Naive thymus-derived CD4-positive, alpha-beta T cell (primary cell): ENCODE data around the gene AXIN1. TPM values are rescaled to one million over a fixed set of nuclear protein-coding genes. Genes with fewer than 3 reads are reported as not detected.
"Not testable (repeated sequence)": the region's sequence is repeated elsewhere in the genome, so short reads cannot be mapped to it uniquely, and the experiment has no call there.

Experiments used
- ATAC-seq: fragments of 150-1000 bp; cut with Tn5 transposase; 2 replicates; pipeline ENCODE4 v1.10.0; 2021; ENCODE audit warnings: mild to moderate bottlenecking, moderate library complexity
- CTCF ChIA-PET: fragments of 350-600 bp; sonication (Branson Sonifier 250); formaldehyde crosslinking; loops from one replicate; lab custom pipeline; 2021; ENCODE audit warnings: antibody characterized with exemption; lab: Charles Lee
- POLR2A ChIA-PET: fragments of 350-600 bp; sonication (Branson Sonifier 250); formaldehyde crosslinking; loops from one replicate; lab custom pipeline; 2021; ENCODE audit warnings: antibody characterized with exemption, inconsistent platforms; lab: Charles Lee
- DNase-seq, 9 donors: peaks; one replicate each; pipeline versions ENCODE4 v3.0.0 to v3.0.0-alpha.2; 2020 to 2022; ENCODE audit warnings: mixed read lengths in 1 of 9
- H3K27ac ChIP-seq: one replicate; pipeline ENCODE4 v1.7.0; 2013; ENCODE audit warnings: mild to moderate bottlenecking, low read depth, low read length, moderate library complexity
- H3K27me3 ChIP-seq, 2 donors: one replicate each; pipeline ENCODE4 v1.7.0; 2013; ENCODE audit warnings: low read length in 2 of 2, mild to moderate bottlenecking in 2 of 2, moderate library complexity in 2 of 2; ENCODE audit not compliant: control insufficient read depth in 2 of 2, insufficient read depth in 2 of 2
- H3K36me3 ChIP-seq, 3 experiments: 1 replicate in 2 of 3; 2 replicates in 1 of 3; pipeline ENCODE4 v1.7.0; 2013; ENCODE audit warnings: low read length in 3 of 3, mild to moderate bottlenecking in 3 of 3, moderate library complexity in 1 of 3; ENCODE audit not compliant: insufficient read depth in 3 of 3, control insufficient read depth in 2 of 3
- H3K4me1 ChIP-seq, 2 donors: one replicate each; pipeline ENCODE4 v1.7.0; 2013; ENCODE audit warnings: low read length in 2 of 2, mild to moderate bottlenecking in 2 of 2, moderate library complexity in 1 of 2; ENCODE audit not compliant: control insufficient read depth in 2 of 2, insufficient read depth in 2 of 2
- H3K4me3 ChIP-seq: 2 replicates; pipeline ENCODE4 v1.7.0; 2013; ENCODE audit warnings: mild to moderate bottlenecking, low read length
- H3K9me3 ChIP-seq, 3 experiments: 1 replicate in 2 of 3; 2 replicates in 1 of 3; pipeline ENCODE4 v1.7.0; 2013; ENCODE audit warnings: low read length in 3 of 3; ENCODE audit not compliant: control insufficient read depth in 2 of 3
- H3K27ac Mint-ChIP-seq, 9 donors: one replicate each; pipeline ENCODE4 v1.8.0; 2020 to 2022; ENCODE audit warnings: mixed read lengths in 9 of 9, mild to moderate bottlenecking in 8 of 9, moderate library complexity in 5 of 9, inconsistent platforms in 2 of 9
- H3K27me3 Mint-ChIP-seq, 5 donors: one replicate each; pipeline ENCODE4 v1.8.0; 2021 to 2022; ENCODE audit warnings: mixed read lengths in 5 of 5, mild to moderate bottlenecking in 1 of 5
- H3K36me3 Mint-ChIP-seq, 5 donors: one replicate each; pipeline ENCODE4 v1.8.0; 2020 to 2022; ENCODE audit warnings: mixed read lengths in 5 of 5, mild to moderate bottlenecking in 3 of 5, inconsistent platforms in 1 of 5
- H3K4me1 Mint-ChIP-seq, 7 donors: one replicate each; pipeline ENCODE4 v1.8.0; 2020 to 2022; ENCODE audit warnings: mixed read lengths in 7 of 7, mild to moderate bottlenecking in 3 of 7, inconsistent platforms in 1 of 7
- H3K4me3 Mint-ChIP-seq, 10 donors: one replicate each; pipeline ENCODE4 v1.8.0; 2020 to 2022; ENCODE audit warnings: mild to moderate bottlenecking in 10 of 10, mixed read lengths in 10 of 10, moderate library complexity in 6 of 10, inconsistent platforms in 2 of 10
- H3K9me3 Mint-ChIP-seq, 11 donors: one replicate each; pipeline ENCODE4 v1.8.0; 2020 to 2022; ENCODE audit warnings: mixed read lengths in 11 of 11, mild to moderate bottlenecking in 4 of 11, inconsistent platforms in 1 of 11, moderate library complexity in 1 of 11
- intact Hi-C, 2 donors: fragments of 100-400 bp; cut with micrococcal nuclease; formaldehyde crosslinking; loops; one replicate each; pipeline ENCODE4 v1.15.1; 2023
- polyA plus RNA-seq, 2 donors: library from polyadenylated mRNA; unstranded; fragments of 300-500 nt; fragmentation: Illumina TruSeq; gene quantifications; one replicate each; pipeline ENCODE4 v1.2.3, GENCODE V29; 2021
- total RNA-seq, 6 experiments: library from RNA in 5 of 6; stranded (reverse) in 5 of 6; gene quantifications; 1 replicate in 5 of 6; 2 replicates in 1 of 6; pipeline ENCODE4 v1.2.3 and lab custom pipeline; 2021 to 2026

The AXIN1 gene
- total and polyA plus RNA-seq, 7 experiments from 2014 or later = 1.2 to 45.9 (median 36.2) TPM

DNA sequence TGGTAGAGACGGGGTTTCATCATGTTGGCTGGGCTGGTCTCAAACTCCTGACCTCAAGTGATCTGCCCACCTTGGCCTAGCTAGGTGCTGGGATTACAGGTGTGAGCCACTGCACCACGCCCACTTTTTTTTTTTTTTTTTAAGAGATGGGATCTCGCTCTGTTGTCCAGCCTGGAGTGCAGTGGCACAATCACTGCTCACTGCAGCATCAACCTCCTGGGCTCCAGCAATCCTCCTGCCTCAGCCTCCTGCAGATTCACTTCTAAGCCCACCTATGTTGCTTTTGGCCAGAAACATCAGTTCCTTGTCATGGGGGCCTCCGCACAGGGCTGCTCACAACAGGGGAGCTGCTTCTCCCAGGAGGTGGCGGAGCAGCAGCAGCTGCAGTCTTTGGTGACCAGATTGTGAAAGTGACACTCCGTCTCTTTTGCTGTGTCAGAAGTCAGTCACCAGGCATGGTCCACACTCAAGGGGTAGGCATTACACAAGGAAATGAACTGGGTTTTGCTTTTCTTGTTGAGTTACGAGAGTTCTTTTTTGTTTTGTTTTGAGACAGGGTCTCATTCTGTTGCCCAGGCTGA lies 40.0 kb upstream of the AXIN1 start:
- Histone ChIP-seq H3K9me3 (no peaks in the 10 kb centered on the region), H3K4me1 (peaks cover 4 to 6% of the 10 kb centered on the region in 2 donors), H3K36me3 (no peaks in the 10 kb centered on the region), H3K4me3 (no peak overlapping the region), H3K27me3 (no peaks in the 10 kb centered on the region), H3K27ac (no peak overlapping the region)
- ATAC-seq = peak; percentile 70
- DNase-seq = no peak
- Mint-ChIP-seq H3K4me3 (no peak overlapping the region), H3K9me3 (peaks cover 0 to 4% (median 0%) of the 10 kb centered on the region in 11 donors), H3K27ac (peak overlapping the region in 4 of 9 donors; percentile 33 to 81 (median 70)), H3K36me3 (peaks cover 0 to 4% (median 0%) of the 10 kb centered on the region in 5 donors), H3K27me3 (peaks cover 0 to 12% (median 0%) of the 10 kb centered on the region in 5 donors), H3K4me1 (peaks cover 6 to 28% (median 11%) of the 10 kb centered on the region in 7 donors)
- POLR2A ChIA-PET = interaction anchor here (2.0 to 10.9 kb wide), 2 partner anchors 9 to 10 kb away, joined by 11 to 120 read pairs; partner anchors contain the start of genes DECR2 and PGAP6
- CTCF ChIA-PET = interaction anchor here (0.7 to 1.8 kb wide), 4 partner anchors 8 to 94 kb away, joined by 3 to 6 read pairs (median 3); partner anchors contain the start of gene DECR2
- intact Hi-C loops = loop anchor here in 1 of 2 donors (1.0 kb wide), 2 partner anchors 9 to 103 kb away; partner anchors contain the start of gene DECR2

- H3K4me1 Mint-ChIP-seq = peaks cover 6 to 28% (median 12%) of the 10 kb centered on the region in 7 donors
- Histone ChIP-seq H3K4me1 (peaks cover 4 to 6% of the 10 kb centered on the region in 2 donors), H3K9me3 (no peaks in the 10 kb centered on the region), H3K4me3 (no peak overlapping the region), H3K27me3 (no peaks in the 10 kb centered on the region), H3K27ac (no peak overlapping the region), H3K36me3 (no peaks in the 10 kb centered on the region)
- peaks cover 0 to 12% (median 0%) of the 10 kb centered on the region in 5 donors for H3K27me3 Mint-ChIP-seq
- no peak overlapping the region for H3K4me3 Mint-ChIP-seq
- peaks cover 0 to 4% (median 0%) of the 10 kb centered on the region in 11 donors for H3K9me3 Mint-ChIP-seq
- DNase-seq (peak; percentile 47 to 71 (median 67)), ATAC-seq (peak; percentile 92)
- POLR2A ChIA-PET = interaction anchor here (0.7 to 10.9 kb wide), 3 partner anchors 9 to 314 kb away, joined by 3 to 120 read pairs (median 11); partner anchors contain the start of genes DECR2 and PGAP6
- CTCF ChIA-PET = interaction anchor here (0.8 to 1.8 kb wide), 3 partner anchors 9 to 94 kb away, joined by 3 to 6 read pairs (median 3); partner anchors contain the start of gene DECR2
- H3K27ac Mint-ChIP-seq = peak overlapping the region in 5 of 9 donors; percentile 33 to 81 (median 71)
- peaks cover 0 to 4% (median 0%) of the 10 kb centered on the region in 5 donors for H3K36me3 Mint-ChIP-seq
- intact Hi-C loops = loop anchor here in 1 of 2 donors (1.0 to 2.0 kb wide), 3 partner anchors 9 to 103 kb away; partner anchors contain the start of gene DECR2
Observed at GRCh38 chr16:391885-392335, 39.4 kb upstream of the AXIN1 start.

GRCh38 chr16:389352-389751 lies 36.8 kb upstream of the AXIN1 start:
- Mint-ChIP-seq H3K4me3 (no peak overlapping the region), H3K27ac (no peak overlapping the region), H3K4me1 (peaks cover 0 to 18% (median 5%) of the 10 kb centered on the region in 7 donors), H3K36me3 (peaks cover 0 to 4% (median 0%) of the 10 kb centered on the region in 5 donors), H3K9me3 (peaks cover 0 to 4% (median 0%) of the 10 kb centered on the region in 11 donors), H3K27me3 (no peaks in the 10 kb centered on the region)
- no peaks in the 10 kb centered on the region for H3K9me3 ChIP-seq
- ChIA-PET POLR2A (interaction anchor here (1.2 kb wide), 1 partner anchor 12 kb away, joined by 7 read pairs; the partner anchor contains the start of gene DECR2), CTCF (interaction anchor here (1.3 kb wide), 1 partner anchor 336 kb away, joined by 3 read pairs; no protein-coding TSS in a partner anchor)
- H3K27ac ChIP-seq = no peak overlapping the region
- peaks cover 0 to 4% of the 10 kb centered on the region in 2 donors for H3K4me1 ChIP-seq
- no peak for ATAC-seq
- intact Hi-C loops = loop anchor here in 1 of 2 donors (10.0 kb wide), 1 partner anchor 95 kb away; no protein-coding TSS in a partner anchor
- no peak overlapping the region for H3K4me3 ChIP-seq
- H3K27me3 ChIP-seq = no peaks in the 10 kb centered on the region
- no peaks in the 10 kb centered on the region for H3K36me3 ChIP-seq
- no peak for DNase-seq

GRCh38 chr16:387761-388666 lies 35.5 kb upstream of the AXIN1 start:
- H3K4me1 ChIP-seq = peaks cover 11 to 12% of the 10 kb centered on the region in 2 donors
- not testable (repeated sequence) for H3K9me3 Mint-ChIP-seq, H3K27me3 Mint-ChIP-seq, DNase-seq, H3K36me3 Mint-ChIP-seq, H3K4me3 Mint-ChIP-seq, H3K27me3 ChIP-seq, H3K36me3 ChIP-seq, ATAC-seq, H3K9me3 ChIP-seq, H3K4me3 ChIP-seq, H3K27ac ChIP-seq
- Mint-ChIP-seq H3K4me1 (peaks cover 6 to 24% (median 13%) of the 10 kb centered on the region in 7 donors), H3K27ac (peak overlapping the region in 2 of 9 donors; percentile 13 to 33)
- POLR2A ChIA-PET = interaction anchor here (0.6 kb wide), 1 partner anchor 270 kb away, joined by 3 read pairs; no protein-coding TSS in a partner anchor
- CTCF ChIA-PET = interaction anchor here (0.6 kb wide), 1 partner anchor 12 kb away, joined by 3 read pairs; no protein-coding TSS in a partner anchor
- intact Hi-C loops = loop anchor here in 1 of 2 donors (10.0 kb wide), 1 partner anchor 97 kb away; no protein-coding TSS in a partner anchor

GRCh38 chr16:386641-387156 lies 34.2 kb upstream of the AXIN1 start:
- no peak overlapping the region for H3K4me3 ChIP-seq
- POLR2A ChIA-PET = no interaction called here
- H3K36me3 Mint-ChIP-seq = peaks cover 0 to 3% (median 0%) of the 10 kb centered on the region in 5 donors
- no peaks in the 10 kb centered on the region for H3K9me3 Mint-ChIP-seq
- intact Hi-C loops = loop anchor here in 1 of 2 donors (10.0 kb wide), 1 partner anchor 98 kb away; no protein-coding TSS in a partner anchor
- peaks cover 9 to 23% (median 13%) of the 10 kb centered on the region in 7 donors for H3K4me1 Mint-ChIP-seq
- no peak overlapping the region for H3K27ac ChIP-seq
- H3K27ac Mint-ChIP-seq = peak overlapping the region in 3 of 9 donors; percentile 37 to 76 (median 64)
- H3K27me3 Mint-ChIP-seq = peaks cover 0 to 11% (median 0%) of the 10 kb centered on the region in 5 donors
- peak overlapping the region in 1 of 10 donors; percentile 66 for H3K4me3 Mint-ChIP-seq
- ATAC-seq (no peak), DNase-seq (no peak)
- CTCF ChIA-PET = interaction anchor here (0.6 kb wide), 1 partner anchor 1247 kb away, joined by 7 read pairs; no protein-coding TSS in a partner anchor
- H3K4me1 ChIP-seq = peaks cover 12% of the 10 kb centered on the region in 2 donors
- H3K36me3 ChIP-seq = no peaks in the 10 kb centered on the region
- no peaks in the 10 kb centered on the region for H3K9me3 ChIP-seq
- H3K27me3 ChIP-seq = no peaks in the 10 kb centered on the region
